Measurements from ENCODE around the gene TLK1.

DNA sequence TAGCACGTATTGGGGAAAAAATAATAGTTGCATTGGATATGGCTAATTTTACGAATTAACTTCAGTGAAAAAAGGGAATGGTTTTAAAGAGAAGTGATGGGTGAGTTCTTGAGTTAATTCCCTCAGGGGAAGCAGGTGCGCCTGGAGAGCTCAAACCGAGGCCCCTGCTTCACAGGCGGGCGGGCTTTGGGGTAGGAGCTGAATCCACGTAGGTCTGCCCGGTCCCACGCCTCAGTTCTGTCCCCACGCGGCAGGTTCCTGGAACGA lies 187.5 kb downstream of the TLK1 start:
- TF ChIP-seq MAX (IDR thresholded peaks at IDR 0.05; ENCODE audit: insufficient read depth, insufficient read length): no peak
- no peak for TF ChIP-seq POLR2A (IDR thresholded peaks at IDR 0.05; ENCODE audit: low read depth, low read length)
- TF ChIP-seq EZH2 (IDR thresholded peaks at IDR 0.05; ENCODE audit: borderline replicate concordance, low read depth, low read length, severe bottlenecking): no peak

Measured in endothelial cell of umbilical vein (primary cell).